Stimulated activated naive CD8-positive, alpha-beta T cell treated with anti-CD3 and anti-CD28 coated beads, Interleukin-15, Interleukin-2, amounts not matched to agents 100 ng/mL and 50 ng/mL, for 24 hours (primary cell): ENCODE results near the gene PPY.
"Not testable (repeated sequence)": the region's sequence is repeated elsewhere in the genome, so short reads cannot be mapped to it uniquely, and the experiment has no call there.

Experiments
- H3K27ac Mint-ChIP-seq: one replicate; pipeline ENCODE4 v1.8.0; 2021; ENCODE audit warnings: mild to moderate bottlenecking, mixed read lengths
- H3K27me3 Mint-ChIP-seq: one replicate; pipeline ENCODE4 v1.8.0; 2021; ENCODE audit warnings: mixed read lengths
- H3K36me3 Mint-ChIP-seq: one replicate; pipeline ENCODE4 v1.8.0; 2021; ENCODE audit warnings: low read depth, mixed read lengths
- H3K4me1 Mint-ChIP-seq: one replicate; pipeline ENCODE4 v1.8.0; 2021; ENCODE audit warnings: low read depth, mixed read lengths
- H3K4me3 Mint-ChIP-seq: one replicate; pipeline ENCODE4 v1.8.0; 2021; ENCODE audit warnings: mild to moderate bottlenecking, mixed read lengths
- H3K9me3 Mint-ChIP-seq: one replicate; pipeline ENCODE4 v1.8.0; 2021; ENCODE audit warnings: mixed read lengths

Gene PPY

GRCh38 chr17:43928609-43929008, 13.7 kb downstream of the PPY start:
- Mint-ChIP-seq H3K27ac (no peak overlapping the region), H3K4me3 (no peak overlapping the region), H3K9me3 (no peaks in the 10 kb centered on the region), H3K27me3 (peaks cover 12% of the 10 kb centered on the region), H3K36me3 (no peaks in the 10 kb centered on the region), H3K4me1 (peaks cover 20% of the 10 kb centered on the region)

DNA sequence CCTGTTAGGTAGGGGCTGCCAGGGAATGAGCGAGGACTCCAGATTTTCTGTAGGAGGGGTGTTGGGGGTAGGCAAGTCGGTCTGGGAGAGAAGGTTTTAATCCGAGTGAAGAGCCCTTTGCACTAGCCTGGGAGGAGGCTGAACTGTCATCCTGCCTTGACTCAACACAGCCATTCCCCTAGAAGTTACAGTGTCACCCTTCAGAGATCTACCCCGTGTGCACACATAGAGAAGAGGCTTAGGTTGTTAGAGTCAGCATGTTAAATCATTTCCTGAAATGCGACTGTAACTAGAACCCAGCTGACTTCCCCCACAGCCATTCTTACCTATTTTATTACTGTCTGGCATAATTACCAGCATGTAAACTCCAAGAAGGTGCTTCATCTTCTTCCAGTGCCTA, 14.3 kb downstream of the PPY start:
- not testable (repeated sequence) for H3K27ac Mint-ChIP-seq, H3K36me3 Mint-ChIP-seq
- peaks cover 12% of the 10 kb centered on the region for H3K27me3 Mint-ChIP-seq

GRCh38 chr17:43927060-43927864, 15.0 kb downstream of the PPY start:
- Mint-ChIP-seq H3K4me1 (peaks cover 20% of the 10 kb centered on the region), H3K4me3 (peak overlapping the region; percentile 79), H3K27me3 (peaks cover 15% of the 10 kb centered on the region), H3K9me3 (no peaks in the 10 kb centered on the region), H3K36me3 (no peaks in the 10 kb centered on the region), H3K27ac (peak overlapping the region; percentile 58)

More for the DNA sequence above, 14.3 kb downstream of the PPY start:
- H3K4me1 Mint-ChIP-seq, result peaks cover 20% of the 10 kb centered on the region
- not testable (repeated sequence) for H3K9me3 Mint-ChIP-seq
- peak overlapping the region; percentile 79 for H3K4me3 Mint-ChIP-seq

DNA sequence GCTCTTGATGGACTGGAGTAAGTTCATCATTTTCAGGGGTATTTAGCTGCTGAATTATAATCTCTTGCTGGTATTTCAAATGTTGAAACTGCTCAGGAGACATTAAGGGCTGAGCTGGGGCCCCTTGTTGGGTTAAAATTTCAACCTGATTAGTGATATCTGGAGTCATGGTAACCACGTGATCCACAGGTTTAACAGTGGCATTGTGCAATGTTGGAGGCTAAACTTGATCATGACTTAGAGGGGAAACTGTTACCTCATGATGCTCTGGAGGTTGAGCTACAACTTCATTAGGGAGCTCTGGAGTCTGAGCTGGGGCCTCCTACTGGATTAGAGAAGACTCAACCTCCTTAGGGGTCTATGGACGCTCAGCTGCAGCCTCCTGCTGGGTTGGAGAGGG, 17.7 kb downstream of the PPY start:
- Mint-ChIP-seq H3K9me3 (no peaks in the 10 kb centered on the region), H3K4me1 (peaks cover 20% of the 10 kb centered on the region), H3K36me3 (no peaks in the 10 kb centered on the region), H3K27ac (no peak overlapping the region), H3K27me3 (peaks cover 15% of the 10 kb centered on the region), H3K4me3 (no peak overlapping the region)

- Mint-ChIP-seq H3K9me3 (peaks cover 4% of the 10 kb centered on the region), H3K36me3 (no peaks in the 10 kb centered on the region), H3K27me3 (peaks cover 7% of the 10 kb centered on the region), H3K4me3 (no peak overlapping the region), H3K27ac (no peak overlapping the region), H3K4me1 (peaks cover 17% of the 10 kb centered on the region)
Observed at GRCh38 chr17:43920500-43921095, 21.7 kb downstream of the PPY start.

DNA sequence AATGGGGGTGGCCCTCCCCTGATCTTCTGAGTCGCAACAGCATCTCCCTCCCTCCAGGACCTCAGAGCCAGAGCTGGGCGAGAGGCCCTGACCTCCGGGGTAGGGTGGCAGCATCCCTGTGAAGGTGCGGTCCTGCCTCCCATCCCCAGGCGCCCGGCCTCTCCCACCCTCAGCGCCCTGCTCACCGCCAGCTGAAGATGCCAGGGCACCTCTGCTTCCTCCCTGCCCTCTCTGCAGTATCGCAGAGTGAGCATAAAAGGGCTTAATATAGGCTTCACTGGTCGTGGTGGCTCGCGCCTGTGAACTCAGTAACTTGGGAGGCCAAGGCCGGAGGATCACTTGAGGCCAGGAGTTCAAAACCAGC, 24.3 kb downstream of the PPY start:
- H3K36me3 Mint-ChIP-seq, result no peaks in the 10 kb centered on the region
- peaks cover 17% of the 10 kb centered on the region for H3K4me1 Mint-ChIP-seq
- peaks cover 7% of the 10 kb centered on the region for H3K27me3 Mint-ChIP-seq
- no peak overlapping the region for H3K27ac Mint-ChIP-seq
- peaks cover 4% of the 10 kb centered on the region for H3K9me3 Mint-ChIP-seq
- peak overlapping the region; percentile 61 for H3K4me3 Mint-ChIP-seq

DNA sequence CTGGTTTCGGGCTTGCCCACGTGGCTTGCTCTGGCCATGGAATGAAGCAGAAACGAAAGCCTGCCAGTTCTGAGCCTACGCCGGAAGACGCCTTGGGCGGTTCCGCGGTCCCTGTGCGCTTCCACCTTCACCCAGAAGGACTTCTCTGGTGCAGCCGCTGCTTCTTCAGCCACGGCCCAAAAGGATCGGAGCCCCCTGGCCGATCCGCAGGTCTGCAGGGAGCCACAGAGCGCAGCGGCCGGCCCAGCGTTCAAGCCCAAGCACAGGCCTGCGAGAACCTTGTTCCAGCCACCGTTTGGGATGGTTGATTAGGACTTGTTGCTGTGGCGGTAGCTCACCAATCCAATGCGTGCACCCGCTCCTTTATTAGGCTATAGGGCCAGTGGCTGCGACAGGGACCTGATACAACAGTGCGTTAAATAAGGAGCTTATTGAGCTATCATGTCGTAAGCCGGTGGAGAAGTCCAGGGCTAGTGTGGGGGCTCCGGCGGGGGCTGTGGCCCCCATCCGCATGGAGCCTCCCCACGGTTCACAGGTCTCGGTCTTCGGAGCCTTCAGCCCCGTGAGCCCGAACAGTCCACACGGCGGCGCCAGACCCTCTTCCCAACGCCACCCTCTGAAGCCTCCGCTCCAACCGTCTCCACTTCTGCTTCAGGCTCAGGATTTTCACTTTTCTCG, 24.8 kb downstream of the PPY start:
- Mint-ChIP-seq H3K36me3 (no peaks in the 10 kb centered on the region), H3K27me3 (peaks cover 6% of the 10 kb centered on the region), H3K27ac (no peak overlapping the region), H3K4me1 (peaks cover 17% of the 10 kb centered on the region), H3K9me3 (peaks cover 4% of the 10 kb centered on the region), H3K4me3 (peak overlapping the region; percentile 61)

DNA sequence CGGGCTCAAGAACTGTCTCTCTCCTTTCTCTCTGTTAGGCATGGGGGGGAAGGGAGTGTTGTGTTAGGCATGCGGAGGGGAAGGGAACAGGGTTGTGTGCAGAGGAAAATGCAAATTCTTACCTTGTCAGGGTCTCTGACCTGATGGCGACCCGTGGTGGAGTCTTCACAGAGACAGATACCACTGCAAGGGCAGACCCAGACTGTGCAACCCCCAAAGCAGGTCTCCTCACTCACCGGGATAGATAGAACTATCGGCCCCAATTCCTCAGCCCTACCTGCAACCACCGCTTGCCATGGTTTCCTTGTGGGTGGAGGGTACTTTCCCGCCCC, 25.3 kb downstream of the PPY start:
- Mint-ChIP-seq H3K9me3 (peaks cover 4% of the 10 kb centered on the region), H3K27ac (no peak overlapping the region), H3K4me3 (peak overlapping the region; percentile 61), H3K27me3 (peaks cover 4% of the 10 kb centered on the region), H3K4me1 (peaks cover 17% of the 10 kb centered on the region), H3K36me3 (no peaks in the 10 kb centered on the region)

- Mint-ChIP-seq H3K4me3 (no peak overlapping the region), H3K9me3 (peaks cover 4% of the 10 kb centered on the region), H3K27ac (no peak overlapping the region), H3K27me3 (peaks cover 4% of the 10 kb centered on the region), H3K4me1 (peaks cover 17% of the 10 kb centered on the region), H3K36me3 (no peaks in the 10 kb centered on the region)
Observed at GRCh38 chr17:43916385-43916784, 25.9 kb downstream of the PPY start.

DNA sequence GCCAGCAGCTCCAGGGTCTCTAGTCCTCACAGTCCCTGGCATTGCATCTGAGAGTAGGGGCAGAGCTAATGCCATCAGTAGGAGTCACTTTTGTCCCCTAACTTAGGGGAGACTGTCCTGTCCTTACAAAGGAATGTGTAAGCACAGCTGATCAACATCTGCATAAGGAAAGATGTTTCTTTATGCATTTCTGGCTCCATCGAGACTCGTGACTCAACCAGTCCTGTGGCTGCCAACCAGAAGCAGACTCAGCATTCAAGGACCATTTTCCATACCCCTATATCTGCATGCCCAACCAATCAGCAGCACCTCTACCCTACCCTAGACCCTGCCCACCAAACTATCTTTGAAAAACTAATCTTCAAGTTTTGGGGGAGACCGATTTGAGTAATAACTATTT, 26.7 kb downstream of the PPY start:
- H3K9me3 Mint-ChIP-seq, result peaks cover 4% of the 10 kb centered on the region
- H3K27me3 Mint-ChIP-seq, result peaks cover 4% of the 10 kb centered on the region
- H3K27ac Mint-ChIP-seq, result no peak overlapping the region
- H3K4me3 Mint-ChIP-seq, result no peak overlapping the region
- H3K4me1 Mint-ChIP-seq, result peaks cover 17% of the 10 kb centered on the region
- H3K36me3 Mint-ChIP-seq, result no peaks in the 10 kb centered on the region

- Mint-ChIP-seq H3K4me1 (peaks cover 17% of the 10 kb centered on the region), H3K4me3 (no peak overlapping the region), H3K27ac (no peak overlapping the region), H3K27me3 (peaks cover 4% of the 10 kb centered on the region), H3K36me3 (no peaks in the 10 kb centered on the region), H3K9me3 (peaks cover 4% of the 10 kb centered on the region)
Observed at GRCh38 chr17:43914451-43914850, 27.8 kb downstream of the PPY start.

- no peak overlapping the region for H3K4me3 Mint-ChIP-seq
- H3K27me3 Mint-ChIP-seq, result no peaks in the 10 kb centered on the region
- H3K9me3 Mint-ChIP-seq, result peaks cover 4% of the 10 kb centered on the region
- H3K27ac Mint-ChIP-seq, result no peak overlapping the region
- no peaks in the 10 kb centered on the region for H3K36me3 Mint-ChIP-seq
- peaks cover 17% of the 10 kb centered on the region for H3K4me1 Mint-ChIP-seq
Observed at GRCh38 chr17:43913584-43913983, 28.7 kb downstream of the PPY start.

- no peak overlapping the region for H3K27ac Mint-ChIP-seq
Observed at GRCh38 chr17:43912635-43913304, 29.5 kb downstream of the PPY start.

DNA sequence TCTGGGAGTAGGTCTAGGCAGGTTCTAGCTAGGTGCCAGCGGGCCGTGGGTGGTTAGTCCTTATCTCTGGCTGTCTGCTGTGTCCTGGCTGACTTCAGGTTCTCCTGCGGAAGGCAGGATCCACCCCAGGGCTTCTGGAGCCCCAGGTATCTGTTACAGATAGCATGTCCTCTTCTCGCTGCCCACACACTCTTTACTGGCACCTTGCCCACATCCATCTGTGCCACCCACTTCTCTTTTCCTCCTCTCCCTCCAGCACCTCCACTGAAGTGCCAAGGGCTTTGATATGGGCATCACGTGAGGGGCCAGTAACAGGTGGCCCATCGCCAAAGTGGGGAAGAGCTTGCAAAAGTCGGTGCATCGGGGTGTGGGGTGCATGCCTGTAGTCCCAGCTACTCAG, 30.4 kb downstream of the PPY start:
- Mint-ChIP-seq H3K4me1 (peaks cover 9% of the 10 kb centered on the region), H3K36me3 (no peaks in the 10 kb centered on the region), H3K9me3 (peaks cover 4% of the 10 kb centered on the region), H3K4me3 (no peak overlapping the region), H3K27ac (no peak overlapping the region), H3K27me3 (peaks cover 7% of the 10 kb centered on the region)

More at GRCh38 chr17:43912635-43913304, 29.5 kb downstream of the PPY start:
- H3K4me1 Mint-ChIP-seq, result peaks cover 17% of the 10 kb centered on the region
- peaks cover 4% of the 10 kb centered on the region for H3K9me3 Mint-ChIP-seq
- H3K4me3 Mint-ChIP-seq, result no peak overlapping the region
- H3K27me3 Mint-ChIP-seq, result peaks cover 7% of the 10 kb centered on the region
- no peaks in the 10 kb centered on the region for H3K36me3 Mint-ChIP-seq
